RWPE1 (cell line): ENCODE data around the gene CCNQ.

ENCODE experiments used
- CTCF ChIA-PET: fragments of 350-600 bp; sonication (Branson Sonifier 250); formaldehyde crosslinking; extraction: SDS; loops from one replicate; lab custom pipeline; 2021; lab: Yijun Ruan, JAX
- POLR2A ChIA-PET: fragments of 400-600 bp; formaldehyde crosslinking; extraction: SDS; loops from one replicate; lab custom pipeline; 2020; ENCODE audit warnings: antibody characterized with exemption; ENCODE audit not compliant: low non-redundant PET; lab: Yijun Ruan, JAX
- DNase-seq: peaks from one replicate; pipeline ENCODE4 v3.0.0; 2012; ENCODE audit warnings: low spot score
- H3K27ac ChIP-seq: fragments of 450-650 bp; 2 replicates; pipeline ENCODE4 v1.5.1; 2017
- CTCF ChIP-seq: fragments of 450-650 bp; conservative IDR thresholded peaks from 2 replicates; pipeline ENCODE4 v1.5.1; 2017; ENCODE audit warnings: low read depth, mild to moderate bottlenecking

The CCNQ gene

DNA sequence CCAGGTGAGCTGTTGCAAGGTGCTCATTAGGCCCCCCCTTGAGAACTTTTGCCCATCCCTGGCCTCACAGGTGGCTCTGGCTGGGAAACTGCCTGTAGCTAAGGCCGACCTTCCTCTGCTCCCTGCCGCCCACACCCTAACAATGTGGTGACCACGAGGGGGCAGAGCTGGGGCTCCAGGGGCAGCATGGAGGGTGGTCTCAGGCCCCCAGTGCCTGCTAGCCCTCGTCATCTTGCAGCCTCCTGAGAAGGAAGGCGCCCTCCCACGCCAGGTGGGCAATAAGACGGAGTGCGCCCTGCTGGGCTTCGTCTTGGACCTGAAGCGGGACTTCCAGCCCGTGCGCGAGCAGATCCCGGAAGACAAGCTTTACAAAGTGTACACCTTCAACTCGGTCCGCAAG, 49.1 kb downstream of the CCNQ start:
- CTCF ChIA-PET, result interaction anchor here (0.5 to 1.8 kb wide), 2 partner anchors 10 to 13 kb away, joined by 3 to 5 read pairs; no protein-coding TSS in a partner anchor
- no peak for TF ChIP-seq CTCF
- POLR2A ChIA-PET, result no interaction called here
- H3K27ac ChIP-seq, result no peak overlapping the region
- no peak for DNase-seq

DNA sequence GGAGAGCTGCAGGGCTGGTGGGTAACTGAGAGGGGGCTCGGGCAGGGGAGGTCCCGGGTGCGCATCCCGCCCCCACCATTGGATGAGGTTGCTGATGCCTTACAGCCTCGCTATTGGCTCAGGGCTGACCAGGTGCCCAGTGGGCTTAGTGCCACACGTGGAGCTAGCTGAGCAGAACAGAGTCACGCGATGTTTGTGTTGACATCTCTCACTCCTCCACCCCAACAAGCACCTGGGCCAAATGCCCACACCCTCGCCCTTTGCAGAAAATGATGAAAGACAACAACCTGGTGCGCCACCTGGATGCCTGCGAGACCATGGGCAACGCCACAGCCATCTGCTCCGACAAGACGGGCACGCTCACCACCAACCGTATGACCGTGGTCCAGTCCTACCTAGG, 49.7 kb downstream of the CCNQ start:
- no peak overlapping the region for H3K27ac ChIP-seq
- POLR2A ChIA-PET, result no interaction called here
- no peak for TF ChIP-seq CTCF
- CTCF ChIA-PET, result interaction anchor here (0.5 to 1.8 kb wide), 2 partner anchors 10 to 14 kb away, joined by 3 to 5 read pairs; no protein-coding TSS in a partner anchor
- DNase-seq, result no peak

GRCh38 chrX:153547195-153547594, 51.7 kb downstream of the CCNQ start:
- TF ChIP-seq CTCF, result no peak
- CTCF ChIA-PET, result interaction anchor here (0.6 to 1.2 kb wide), 2 partner anchors 8 to 115 kb away, joined by 3 to 4 read pairs; no protein-coding TSS in a partner anchor
- POLR2A ChIA-PET, result no interaction called here
- no peak for DNase-seq
- H3K27ac ChIP-seq, result no peak overlapping the region

DNA sequence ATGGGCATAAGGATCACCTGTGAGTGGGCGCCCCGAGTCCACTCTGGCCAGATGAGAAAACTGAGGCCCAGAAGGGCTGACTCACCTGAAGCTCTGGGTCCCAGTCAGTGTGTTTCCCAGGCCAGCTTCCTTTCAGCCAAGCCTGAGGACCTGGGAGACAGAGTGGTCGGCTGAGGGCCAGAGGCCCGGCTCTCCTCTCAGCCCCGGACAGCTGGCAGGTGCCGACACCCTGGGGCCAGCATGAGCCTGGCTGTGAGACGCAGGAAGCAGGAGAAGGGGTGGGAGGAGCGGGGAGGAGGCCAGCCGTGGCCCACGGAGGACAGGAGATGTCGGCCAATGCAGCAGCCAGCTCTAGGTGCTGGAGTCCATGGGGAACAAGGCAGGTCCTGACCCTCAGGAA, 52.6 kb downstream of the CCNQ start:
- TF ChIP-seq CTCF, result no peak
- no peak overlapping the region for H3K27ac ChIP-seq
- ChIA-PET POLR2A (no interaction called here), CTCF (interaction anchor here (0.6 kb wide), 1 partner anchor 914 kb away, joined by 3 read pairs; no protein-coding TSS in a partner anchor)
- DNase-seq, result no peak

DNA sequence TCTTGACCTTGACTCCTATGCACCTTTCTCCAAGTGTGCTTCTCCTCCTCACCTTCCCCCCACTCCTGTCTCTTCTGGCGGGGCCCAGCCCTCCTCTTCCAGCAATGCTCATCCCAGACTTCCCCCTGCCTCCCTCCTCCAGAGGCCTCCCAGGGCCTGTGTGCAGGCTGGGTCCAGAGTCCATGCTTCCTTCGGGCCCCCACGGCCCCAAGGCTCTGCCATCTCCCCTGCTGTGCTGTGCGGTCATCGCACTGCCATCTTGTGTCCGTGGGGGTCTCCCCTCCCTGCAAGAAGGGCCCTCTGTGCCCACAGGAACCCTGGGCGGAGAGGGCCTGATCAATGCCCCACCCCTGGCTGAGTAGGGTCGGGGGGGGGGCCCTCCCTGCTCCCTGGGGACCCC, 54.2 kb downstream of the CCNQ start:
- TF ChIP-seq CTCF, result no peak
- POLR2A ChIA-PET, result no interaction called here
- CTCF ChIA-PET, result no interaction called here
- no peak overlapping the region for H3K27ac ChIP-seq
- no peak for DNase-seq

DNA sequence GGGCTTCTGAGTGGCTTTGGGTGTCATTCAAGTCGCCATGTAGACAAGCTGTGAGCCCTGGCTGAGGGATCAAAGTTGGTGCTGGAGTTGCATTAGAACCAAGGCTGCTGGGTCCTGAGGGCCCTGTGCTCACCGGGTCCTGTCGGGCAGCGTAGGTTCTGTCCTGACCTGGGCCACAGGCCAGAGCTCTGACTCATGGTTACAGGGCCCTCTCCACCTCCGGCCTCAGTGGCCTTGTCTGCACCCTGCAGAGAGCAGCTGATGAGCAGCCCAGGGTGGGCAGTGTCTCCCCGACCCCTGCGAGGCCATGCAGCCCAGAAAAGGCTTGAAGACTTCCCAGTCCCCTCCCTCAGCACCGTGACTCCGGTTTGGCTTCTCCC, 59.0 kb downstream of the CCNQ start:
- ChIA-PET CTCF (interaction anchor here (0.5 to 2.4 kb wide), 6 partner anchors 8 to 128 kb away, joined by 4 to 15 read pairs (median 5); no protein-coding TSS in a partner anchor), POLR2A (no interaction called here)
- TF ChIP-seq CTCF, result no peak
- H3K27ac ChIP-seq, result no peak overlapping the region
- DNase-seq, result no peak
